HG03571 (cell line): ENCODE data around the gene ACLY.
"Not testable (repeated sequence)": the region's sequence is repeated elsewhere in the genome, so short reads cannot be mapped to it uniquely, and the experiment has no call there.

Source experiments
- ATAC-seq: cut with Tn5 transposase; IDR thresholded peaks from one replicate; pipeline ENCODE4 v1.9.1; 2021; ENCODE audit not compliant: unreplicated experiment

Gene ACLY

GRCh38 chr17:41874293-41874670, 44.5 kb downstream of the ACLY start:
- ATAC-seq: not testable (repeated sequence)

GRCh38 chr17:41873559-41874292, 45.0 kb downstream of the ACLY start:
- ATAC-seq: no peak

- no peak for ATAC-seq
These were observed 47.0 kb downstream of the ACLY start for GRCh38 chr17:41871789-41872188.

- ATAC-seq: no peak
These were observed 48.1 kb downstream of the ACLY start for GRCh38 chr17:41870627-41871026.

GRCh38 chr17:41870097-41870496, 48.7 kb downstream of the ACLY start:
- ATAC-seq: no peak

- no peak for ATAC-seq
These were observed 49.3 kb downstream of the ACLY start for GRCh38 chr17:41869426-41869825.

- ATAC-seq: no peak
These were observed 50.2 kb downstream of the ACLY start for GRCh38 chr17:41868568-41868967.

- no peak for ATAC-seq
These were observed 53.2 kb downstream of the ACLY start for GRCh38 chr17:41865596-41865893.

- peak; percentile 88 for ATAC-seq
These were observed 53.7 kb downstream of the ACLY start, which contains the start of gene KLHL11 for GRCh38 chr17:41864836-41865595. Gene KLHL11 (minus strand): TSS chr17:41865423. CDS start chr17:41865370, 53 bp downstream.

- no peak for ATAC-seq
These were observed 54.3 kb downstream of the ACLY start for GRCh38 chr17:41864498-41864835.

GRCh38 chr17:41863074-41863848, 55.5 kb downstream of the ACLY start:
- no peak for ATAC-seq

GRCh38 chr17:41860254-41860931, 58.4 kb downstream of the ACLY start:
- no peak for ATAC-seq

GRCh38 chr17:41851382-41851781, 67.4 kb downstream of the ACLY start:
- ATAC-seq: not testable (repeated sequence)

- ATAC-seq: no peak
These were observed 69.3 kb downstream of the ACLY start for GRCh38 chr17:41849251-41849990.

GRCh38 chr17:41848788-41849187, 70.0 kb downstream of the ACLY start:
- ATAC-seq: no peak

- no peak for ATAC-seq
These were observed 73.8 kb downstream of the ACLY start for GRCh38 chr17:41844971-41845370.

- ATAC-seq: not testable (repeated sequence)
These were observed 78.0 kb downstream of the ACLY start for GRCh38 chr17:41840781-41841180.

- ATAC-seq: not testable (repeated sequence)
These were observed 79.3 kb downstream of the ACLY start for GRCh38 chr17:41839448-41839847.

GRCh38 chr17:41837761-41838538, 80.8 kb downstream of the ACLY start, which contains the start of gene KLHL10:
Gene KLHL10 (plus strand): TSS chr17:41837825. CDS start chr17:41837933, 108 bp downstream.
- ATAC-seq: no peak
